ENCODE results near the gene SLC16A13.

DNA sequence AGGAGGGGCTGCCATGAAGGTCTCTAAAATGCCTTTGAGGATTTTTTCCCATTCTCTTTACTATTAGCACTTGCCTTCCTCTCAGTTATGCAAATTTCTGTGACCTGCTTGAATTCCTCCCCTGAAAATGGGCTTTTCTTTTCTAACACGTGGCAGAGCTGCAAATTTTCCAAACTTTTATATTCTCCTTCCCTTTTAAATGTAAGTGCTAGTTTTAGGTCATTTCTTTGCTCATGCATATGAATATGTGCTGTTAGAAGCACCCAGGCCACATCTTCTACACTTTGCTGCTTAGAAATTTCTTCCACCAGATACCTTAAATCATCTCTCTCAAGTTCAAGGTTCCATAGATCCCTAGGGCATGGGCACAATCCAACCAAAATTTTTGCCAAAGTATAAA lies 32.5 kb downstream of the SLC16A13 start:
- no peak for TF ChIP-seq POLR2A (IDR thresholded peaks at IDR 0.05; ENCODE audit: control extremely low read depth in 1 of 2, low read depth in 2 of 2, low read length in 2 of 2)
- no peak for TF ChIP-seq ZNF274 (IDR thresholded peaks at IDR 0.05; ENCODE audit: borderline replicate concordance, extremely low read depth, low read length)
- TF ChIP-seq, protein P1, sequence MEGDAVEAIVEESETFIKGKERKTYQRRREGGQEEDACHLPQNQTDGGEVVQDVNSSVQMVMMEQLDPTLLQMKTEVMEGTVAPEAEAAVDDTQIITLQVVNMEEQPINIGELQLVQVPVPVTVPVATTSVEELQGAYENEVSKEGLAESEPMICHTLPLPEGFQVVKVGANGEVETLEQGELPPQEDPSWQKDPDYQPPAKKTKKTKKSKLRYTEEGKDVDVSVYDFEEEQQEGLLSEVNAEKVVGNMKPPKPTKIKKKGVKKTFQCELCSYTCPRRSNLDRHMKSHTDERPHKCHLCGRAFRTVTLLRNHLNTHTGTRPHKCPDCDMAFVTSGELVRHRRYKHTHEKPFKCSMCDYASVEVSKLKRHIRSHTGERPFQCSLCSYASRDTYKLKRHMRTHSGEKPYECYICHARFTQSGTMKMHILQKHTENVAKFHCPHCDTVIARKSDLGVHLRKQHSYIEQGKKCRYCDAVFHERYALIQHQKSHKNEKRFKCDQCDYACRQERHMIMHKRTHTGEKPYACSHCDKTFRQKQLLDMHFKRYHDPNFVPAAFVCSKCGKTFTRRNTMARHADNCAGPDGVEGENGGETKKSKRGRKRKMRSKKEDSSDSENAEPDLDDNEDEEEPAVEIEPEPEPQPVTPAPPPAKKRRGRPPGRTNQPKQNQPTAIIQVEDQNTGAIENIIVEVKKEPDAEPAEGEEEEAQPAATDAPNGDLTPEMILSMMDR (IDR thresholded peaks at IDR 0.05; ENCODE audit: control extremely low read depth in 1 of 3, insufficient read depth in 1 of 3, low read depth in 1 of 3, low read length in 3 of 3): no peak
- TF ChIP-seq FOSL1 (IDR thresholded peaks at IDR 0.05; ENCODE audit: insufficient read depth, low read depth, low read length): no peak
- TF ChIP-seq EP300 (IDR thresholded peaks at IDR 0.05; ENCODE audit: borderline replicate concordance in 1 of 2, low read depth in 2 of 2, low read length in 2 of 2): no peak
- TF ChIP-seq TAF1 (IDR thresholded peaks at IDR 0.05; ENCODE audit: low read depth, low read length): no peak
- TF ChIP-seq EZH2 (IDR thresholded peaks at IDR 0.05; ENCODE audit: low read depth, low read length, severe bottlenecking): no peak
- no peak for TF ChIP-seq RFX5 (IDR thresholded peaks at IDR 0.05; ENCODE audit: borderline replicate concordance, low read depth, low read length)
- no peak for TF ChIP-seq POLR2AphosphoS5 (IDR thresholded peaks at IDR 0.05; ENCODE audit: low read depth, low read length)
- TF ChIP-seq CHD1 (IDR thresholded peaks at IDR 0.05; ENCODE audit: low read depth, low read length): no peak

Measured in H1 (cell line).